A549 (cell line): ENCODE measurements around the gene ADAM12. TPM values are rescaled to one million over a fixed set of nuclear protein-coding genes. Genes with fewer than 3 reads are reported as not detected.

Experiments
- ATAC-seq, 2 experiments: fragments of 200-7000 bp in 1 of 2; fragments of >200 bp in 1 of 2; cut with Nextera tagmentation in 1 of 2; cut with Tn5 transposase in 1 of 2; 3 replicates each; pipeline versions ENCODE4 v1.8.0 to v1.9.1; 2018 to 2020; ENCODE audit warnings: mild to moderate bottlenecking in 1 of 2, moderate library complexity in 1 of 2
- CTCF ChIA-PET: fragments of 300-600 bp; sonication (Branson Sonifier 250); formaldehyde crosslinking; extraction: SDS; loops from one replicate; lab custom pipeline; 2021; ENCODE audit warnings: antibody characterized with exemption, inconsistent platforms; lab: Yijun Ruan, JAX
- POLR2A ChIA-PET: fragments of 350-600 bp; formaldehyde crosslinking; extraction: SDS; loops from one replicate; lab custom pipeline; 2021; ENCODE audit warnings: antibody characterized with exemption, inconsistent platforms; lab: Yijun Ruan, JAX
- DNase-seq, 2 experiments: peaks; one replicate each; pipeline versions ENCODE4 v3.0.0 to v3.0.0-alpha.2; 2011 to 2016; ENCODE audit warnings: low read depth in 1 of 2, low spot score in 1 of 2
- FAIRE-seq: peaks from 2 replicates; lab custom pipeline; 2011; peaks lifted over from hg19 to GRCh38; lab: Jason Lieb, UNC
- H3K27ac ChIP-seq, 2 experiments: fragments of >200 bp; sonication (Bioruptor Twin); formaldehyde crosslinking; 3 replicates each; pipeline ENCODE4 v1.5.1; 2016 to 2017
- H3K4me1 ChIP-seq: fragments of >200 bp; sonication (Bioruptor Twin); formaldehyde crosslinking; 3 replicates; pipeline ENCODE4 v1.6.1; 2016
- H3K4me2 ChIP-seq: fragments of >200 bp; sonication (Bioruptor Twin); formaldehyde crosslinking; 3 replicates; pipeline ENCODE4 v1.6.1; 2016
- H3K4me3 ChIP-seq: fragments of >200 bp; sonication (Bioruptor Twin); formaldehyde crosslinking; 3 replicates; pipeline ENCODE4 v1.5.1; 2016
- H3K9me3 ChIP-seq: fragments of >200 bp; sonication (Bioruptor Twin); formaldehyde crosslinking; 3 replicates; pipeline ENCODE4 v1.6.1; 2016
- ATOH8 ChIP-seq: fragments of 250-450 bp; sonication (Bioruptor Pico); IDR thresholded peaks from 2 replicates; pipeline ENCODE4 v1.5.0; 2020; ENCODE audit warnings: low read depth, mild to moderate bottlenecking, moderate library complexity
- CBX2 ChIP-seq: fragments of 200-600 bp; sonication (generic); IDR thresholded peaks from 2 replicates; pipeline ENCODE4 v1.6.1; 2016; ENCODE audit warnings: low read depth, mild to moderate bottlenecking, borderline replicate concordance
- E2F6 ChIP-seq: IDR thresholded peaks from 2 replicates; pipeline ENCODE4 v1.6.1; 2012; ENCODE audit warnings: low read depth, borderline replicate concordance
- EHMT2 ChIP-seq: fragments of 200-600 bp; sonication (generic); IDR thresholded peaks from 2 replicates; pipeline ENCODE4 v1.6.1; 2016; ENCODE audit warnings: antibody characterized with exemption, low read depth, mild to moderate bottlenecking, moderate library complexity
- HEYL ChIP-seq: fragments of 250-450 bp; sonication (Bioruptor Pico); IDR thresholded peaks from 2 replicates; pipeline ENCODE4 v1.8.0; 2021; ENCODE audit warnings: mild to moderate bottlenecking, moderate library complexity
- HMGXB4 ChIP-seq: fragments of 250-450 bp; sonication (Bioruptor Pico); IDR thresholded peaks from 2 replicates; pipeline ENCODE4 v1.5.0; 2021; ENCODE audit warnings: mild to moderate bottlenecking, moderate library complexity, borderline replicate concordance
- HOXB13 ChIP-seq: fragments of 250-450 bp; sonication (Bioruptor Pico); IDR thresholded peaks from 2 replicates; pipeline ENCODE4 v1.5.0; 2020; ENCODE audit warnings: low read depth, mild to moderate bottlenecking, moderate library complexity
- KDM1A ChIP-seq: fragments of 200-600 bp; sonication (generic); IDR thresholded peaks from 2 replicates; pipeline ENCODE4 v1.6.1; 2016; ENCODE audit warnings: low read depth, mild to moderate bottlenecking
- KDM5A ChIP-seq: fragments of 200-600 bp; sonication (generic); IDR thresholded peaks from 2 replicates; pipeline ENCODE4 v1.6.1; 2016; ENCODE audit warnings: antibody characterized with exemption, mild to moderate bottlenecking
- NFE2L2 ChIP-seq: fragments of 150-350 bp; conservative IDR thresholded peaks from 2 replicates; pipeline ENCODE4 v1.6.1; 2014; ENCODE audit warnings: low read length
- NPAS2 ChIP-seq: fragments of 250-450 bp; sonication (Bioruptor Pico); IDR thresholded peaks from 2 replicates; pipeline ENCODE4 v1.8.0; 2022; ENCODE audit warnings: mild to moderate bottlenecking, moderate library complexity, borderline replicate concordance
- PHF8 ChIP-seq: fragments of 200-600 bp; sonication (generic); IDR thresholded peaks from 2 replicates; pipeline ENCODE4 v1.6.1; 2016; ENCODE audit warnings: low read depth, mild to moderate bottlenecking, antibody characterized with exemption, moderate library complexity, borderline replicate concordance
- POLR2AphosphoS2 ChIP-seq: conservative IDR thresholded peaks from 2 replicates; pipeline ENCODE4 v1.6.1; 2012; ENCODE audit warnings: low read length, improper control_type of control experiment, inconsistent platforms
- RNF2 ChIP-seq: fragments of 200-600 bp; sonication (generic); IDR thresholded peaks from 2 replicates; pipeline ENCODE4 v1.6.1; 2016; ENCODE audit warnings: low read depth, mild to moderate bottlenecking, antibody characterized with exemption, moderate library complexity, borderline replicate concordance
- ZC3H11A ChIP-seq: fragments of 450-650 bp; IDR thresholded peaks from 2 replicates; pipeline ENCODE4 v1.6.1; 2014; ENCODE audit warnings: antibody characterized with exemption, mild to moderate bottlenecking
- WGBS: methylation state at CpG from one replicate; pipeline ENCODE4 v1.1.6; 2017; ENCODE audit errors: missing lambda C conversion rate; 5-methylcytosine and 5-hydroxymethylcytosine counted together
- polyA plus RNA-seq, 4 experiments: library from polyadenylated mRNA; depleted of rRNA in 3 of 4; stranded (reverse); fragments of >200 nt; fragmentation: RNase III in 1 of 4; extraction: RNeasy Plus Mini Kit Qiagen cat#74134 plus additional on column Dnase treatment in 1 of 4; gene quantifications; 2 replicates in 3 of 4; 3 replicates in 1 of 4; pipeline ENCODE4 v1.2.3, GENCODE V29; 2011 to 2017
- TF ChIP-seq, protein P1 (sequence below): fragments of >200 bp; sonication (Bioruptor Twin); formaldehyde crosslinking; IDR thresholded peaks from 3 replicates; pipeline ENCODE4 v1.5.1; 2016
- TF ChIP-seq, protein P2 (sequence below): fragments of >200 bp; sonication (Bioruptor Twin); formaldehyde crosslinking; IDR thresholded peaks from 2 replicates; pipeline ENCODE4 v1.6.1; 2016
- TF ChIP-seq, protein P3 (sequence below): IDR thresholded peaks from 2 replicates; pipeline ENCODE4 v1.6.1; 2012

Gene ADAM12
- polyA plus RNA-seq, 2 of the 4 experiments (the other 2 are of a cell fraction): 1.6 to 4.8 TPM

DNA sequence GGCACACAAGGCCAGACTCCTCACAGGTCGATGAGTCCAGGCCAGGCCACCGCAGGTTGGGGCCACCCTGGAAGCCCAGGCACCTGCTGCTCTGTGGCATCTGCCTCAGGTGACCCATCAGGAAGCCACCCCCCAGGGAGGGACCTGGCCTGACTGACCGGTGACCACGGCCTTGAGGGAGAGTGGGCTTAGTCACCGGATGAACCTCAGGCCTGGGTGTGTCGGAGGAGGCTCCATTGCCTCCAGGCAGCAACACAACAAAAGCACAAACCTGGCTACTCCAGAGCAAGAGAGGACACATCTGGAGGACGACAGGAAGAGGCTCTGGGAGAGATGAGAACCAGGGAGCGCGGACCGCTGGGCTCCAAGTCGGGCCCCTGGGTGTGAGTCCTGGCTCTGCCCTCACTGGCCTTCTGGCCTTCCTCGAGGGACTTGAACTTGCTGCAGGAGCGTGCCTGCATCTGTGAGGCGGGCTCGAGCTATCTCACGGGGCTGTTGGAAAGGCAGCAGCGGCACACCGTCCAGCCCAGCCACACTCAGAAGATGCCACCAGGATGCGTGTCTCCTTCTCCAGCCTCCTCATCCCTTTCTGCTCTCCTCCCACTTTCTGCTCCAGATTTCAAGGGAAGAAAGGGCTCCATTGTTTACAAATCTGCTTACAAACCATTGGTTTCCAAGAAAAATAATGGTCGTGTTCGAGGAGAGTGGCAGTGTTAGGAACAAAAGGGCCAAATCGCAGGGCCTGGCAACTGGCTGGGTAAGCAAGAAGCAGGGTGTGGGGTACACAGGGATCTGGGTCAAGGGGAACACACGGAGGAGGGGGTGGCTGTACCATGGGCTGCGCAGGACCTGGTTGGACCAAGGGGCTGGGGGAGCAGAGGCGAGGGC, 152.9 kb downstream of the ADAM12 start (continued):
- TF ChIP-seq, protein P1, sequence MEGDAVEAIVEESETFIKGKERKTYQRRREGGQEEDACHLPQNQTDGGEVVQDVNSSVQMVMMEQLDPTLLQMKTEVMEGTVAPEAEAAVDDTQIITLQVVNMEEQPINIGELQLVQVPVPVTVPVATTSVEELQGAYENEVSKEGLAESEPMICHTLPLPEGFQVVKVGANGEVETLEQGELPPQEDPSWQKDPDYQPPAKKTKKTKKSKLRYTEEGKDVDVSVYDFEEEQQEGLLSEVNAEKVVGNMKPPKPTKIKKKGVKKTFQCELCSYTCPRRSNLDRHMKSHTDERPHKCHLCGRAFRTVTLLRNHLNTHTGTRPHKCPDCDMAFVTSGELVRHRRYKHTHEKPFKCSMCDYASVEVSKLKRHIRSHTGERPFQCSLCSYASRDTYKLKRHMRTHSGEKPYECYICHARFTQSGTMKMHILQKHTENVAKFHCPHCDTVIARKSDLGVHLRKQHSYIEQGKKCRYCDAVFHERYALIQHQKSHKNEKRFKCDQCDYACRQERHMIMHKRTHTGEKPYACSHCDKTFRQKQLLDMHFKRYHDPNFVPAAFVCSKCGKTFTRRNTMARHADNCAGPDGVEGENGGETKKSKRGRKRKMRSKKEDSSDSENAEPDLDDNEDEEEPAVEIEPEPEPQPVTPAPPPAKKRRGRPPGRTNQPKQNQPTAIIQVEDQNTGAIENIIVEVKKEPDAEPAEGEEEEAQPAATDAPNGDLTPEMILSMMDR: no peak
- TF ChIP-seq ZC3H11A: no peak
- TF ChIP-seq RNF2: no peak
- no peak for TF ChIP-seq EHMT2
- TF ChIP-seq NPAS2 (CRISPR knock-in tag): no peak

GRCh38 chr10:126234630-126235029, 153.6 kb downstream of the ADAM12 start:
- WGBS: 54% methylated on average over 5 of the region's 5 CpGs
- no peak for FAIRE-seq
- CTCF ChIA-PET: no interaction called here
- ATAC-seq: no peak
- Histone ChIP-seq H3K27ac (no peak overlapping the region), H3K4me1 (no peaks in the 10 kb centered on the region), H3K4me3 (no peak overlapping the region), H3K4me2 (no peak overlapping the region), H3K9me3 (no peaks in the 10 kb centered on the region)
- DNase-seq: no peak
- POLR2A ChIA-PET: no interaction called here
- TF ChIP-seq POLR2AphosphoS2 (no peak), NPAS2 (CRISPR knock-in tag) (no peak), KDM1A (no peak), KDM5A (no peak), ATOH8 (CRISPR knock-in tag) (no peak), HMGXB4 (CRISPR knock-in tag) (no peak), NFE2L2 (no peak), PHF8 (no peak), E2F6 (no peak), HOXB13 (CRISPR knock-in tag) (no peak), CBX2 (no peak), HEYL (CRISPR knock-in tag) (no peak)
- TF ChIP-seq, protein P2, sequence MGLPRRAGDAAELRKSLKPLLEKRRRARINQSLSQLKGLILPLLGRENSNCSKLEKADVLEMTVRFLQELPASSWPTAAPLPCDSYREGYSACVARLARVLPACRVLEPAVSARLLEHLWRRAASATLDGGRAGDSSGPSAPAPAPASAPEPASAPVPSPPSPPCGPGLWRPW: no peak
- TF ChIP-seq, protein P3, sequence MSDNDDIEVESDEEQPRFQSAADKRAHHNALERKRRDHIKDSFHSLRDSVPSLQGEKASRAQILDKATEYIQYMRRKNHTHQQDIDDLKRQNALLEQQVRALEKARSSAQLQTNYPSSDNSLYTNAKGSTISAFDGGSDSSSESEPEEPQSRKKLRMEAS: no peak
